Activated T-cell treated with anti-CD3 and anti-CD28 coated beads, Interleukin-2, amount 50 U/mL, for 4 hours (primary cell): ENCODE measurements around the gene AKAP10. TPM values are rescaled to one million over a fixed set of nuclear protein-coding genes. Genes with fewer than 3 reads are reported as not detected.
"Not testable (repeated sequence)": the region's sequence is repeated elsewhere in the genome, so short reads cannot be mapped to it uniquely, and the experiment has no call there.

ENCODE experiments used
- ATAC-seq, 2 donors: fragments of 200-7000 bp; cut with Tn5 transposase; one replicate each; pipeline ENCODE4 v1.10.0; 2021
- DNase-seq: peaks from one replicate; pipeline ENCODE4 v3.0.0-alpha.2; 2020
- H3K27me3 Mint-ChIP-seq: one replicate; pipeline ENCODE4 v1.8.0; 2021; ENCODE audit warnings: low read depth, mixed read lengths
- H3K36me3 Mint-ChIP-seq: one replicate; pipeline ENCODE4 v1.8.0; 2022; ENCODE audit warnings: mixed read lengths; ENCODE audit not compliant: insufficient read depth
- H3K4me1 Mint-ChIP-seq: one replicate; pipeline ENCODE4 v1.8.0; 2021; ENCODE audit warnings: low read depth, mixed read lengths
- H3K4me3 Mint-ChIP-seq: one replicate; pipeline ENCODE4 v1.8.0; 2021; ENCODE audit warnings: mild to moderate bottlenecking, moderate library complexity, mixed read lengths
- H3K9me3 Mint-ChIP-seq: one replicate; pipeline ENCODE4 v1.8.0; 2021; ENCODE audit warnings: mixed read lengths
- total RNA-seq, 3 donors: library from RNA; stranded (reverse); gene quantifications; one replicate each; pipeline ENCODE4 v1.2.1, GENCODE V29; 2021

AKAP10 gene
- total RNA-seq, 3 donors from 2014 or later: 33.7 to 36.0 (median 34.0) TPM

- peaks cover 27% of the 10 kb centered on the region for H3K36me3 Mint-ChIP-seq
- not testable (repeated sequence) for ATAC-seq, H3K9me3 Mint-ChIP-seq, H3K4me3 Mint-ChIP-seq, H3K27me3 Mint-ChIP-seq, DNase-seq
- peaks cover 44% of the 10 kb centered on the region for H3K4me1 Mint-ChIP-seq
Observed at GRCh38 chr17:19950624-19951195, 26.9 kb downstream of the AKAP10 start.

GRCh38 chr17:19948116-19948943, 29.3 kb downstream of the AKAP10 start:
- peaks cover 51% of the 10 kb centered on the region for H3K4me1 Mint-ChIP-seq
- H3K9me3 Mint-ChIP-seq: no peaks in the 10 kb centered on the region
- H3K27me3 Mint-ChIP-seq: no peaks in the 10 kb centered on the region
- DNase-seq (no peak), ATAC-seq (no peak)
- H3K4me3 Mint-ChIP-seq: no peak overlapping the region
- peaks cover 29% of the 10 kb centered on the region for H3K36me3 Mint-ChIP-seq

- H3K36me3 Mint-ChIP-seq: peaks cover 27% of the 10 kb centered on the region
- no peaks in the 10 kb centered on the region for H3K9me3 Mint-ChIP-seq
- DNase-seq (no peak), ATAC-seq (no peak)
- no peak overlapping the region for H3K4me3 Mint-ChIP-seq
- H3K4me1 Mint-ChIP-seq: peaks cover 52% of the 10 kb centered on the region
- H3K27me3 Mint-ChIP-seq: no peaks in the 10 kb centered on the region
Observed at GRCh38 chr17:19946921-19947320, 30.7 kb downstream of the AKAP10 start.

GRCh38 chr17:19945009-19945626, 32.5 kb downstream of the AKAP10 start:
- ATAC-seq: no peak
- Mint-ChIP-seq H3K4me3 (no peak overlapping the region), H3K9me3 (no peaks in the 10 kb centered on the region), H3K4me1 (peaks cover 49% of the 10 kb centered on the region), H3K36me3 (peaks cover 27% of the 10 kb centered on the region), H3K27me3 (no peaks in the 10 kb centered on the region)
- no peak for DNase-seq

- no peaks in the 10 kb centered on the region for H3K9me3 Mint-ChIP-seq
- no peak for ATAC-seq
- DNase-seq: no peak
- no peak overlapping the region for H3K4me3 Mint-ChIP-seq
- peaks cover 39% of the 10 kb centered on the region for H3K4me1 Mint-ChIP-seq
- no peaks in the 10 kb centered on the region for H3K27me3 Mint-ChIP-seq
- H3K36me3 Mint-ChIP-seq: peaks cover 33% of the 10 kb centered on the region
Observed at GRCh38 chr17:19943599-19943998, 34.0 kb downstream of the AKAP10 start.

- H3K27me3 Mint-ChIP-seq: no peaks in the 10 kb centered on the region
- no peak overlapping the region for H3K4me3 Mint-ChIP-seq
- ATAC-seq (no peak), DNase-seq (no peak)
- H3K9me3 Mint-ChIP-seq: no peaks in the 10 kb centered on the region
- H3K36me3 Mint-ChIP-seq: peaks cover 30% of the 10 kb centered on the region
- H3K4me1 Mint-ChIP-seq: peaks cover 34% of the 10 kb centered on the region
Observed at GRCh38 chr17:19943026-19943425, 34.6 kb downstream of the AKAP10 start.

GRCh38 chr17:19940722-19941464, 36.7 kb downstream of the AKAP10 start:
- H3K4me1 Mint-ChIP-seq: peaks cover 28% of the 10 kb centered on the region
- no peaks in the 10 kb centered on the region for H3K27me3 Mint-ChIP-seq
- H3K36me3 Mint-ChIP-seq: peaks cover 34% of the 10 kb centered on the region
- no peaks in the 10 kb centered on the region for H3K9me3 Mint-ChIP-seq
- ATAC-seq (no peak), DNase-seq (no peak)
- no peak overlapping the region for H3K4me3 Mint-ChIP-seq

- no peak overlapping the region for H3K4me3 Mint-ChIP-seq
- peaks cover 23% of the 10 kb centered on the region for H3K4me1 Mint-ChIP-seq
- H3K9me3 Mint-ChIP-seq: no peaks in the 10 kb centered on the region
- peaks cover 32% of the 10 kb centered on the region for H3K36me3 Mint-ChIP-seq
- no peaks in the 10 kb centered on the region for H3K27me3 Mint-ChIP-seq
- ATAC-seq (no peak), DNase-seq (no peak)
Observed at GRCh38 chr17:19939993-19940721, 37.5 kb downstream of the AKAP10 start.

- peaks cover 14% of the 10 kb centered on the region for H3K4me1 Mint-ChIP-seq
- no peak overlapping the region for H3K4me3 Mint-ChIP-seq
- no peaks in the 10 kb centered on the region for H3K27me3 Mint-ChIP-seq
- no peak for ATAC-seq
- no peaks in the 10 kb centered on the region for H3K9me3 Mint-ChIP-seq
- no peak for DNase-seq
- peaks cover 26% of the 10 kb centered on the region for H3K36me3 Mint-ChIP-seq
Observed at GRCh38 chr17:19938736-19939135, 38.9 kb downstream of the AKAP10 start.

- H3K4me3 Mint-ChIP-seq: no peak overlapping the region
- peaks cover 4% of the 10 kb centered on the region for H3K4me1 Mint-ChIP-seq
- H3K9me3 Mint-ChIP-seq: no peaks in the 10 kb centered on the region
- DNase-seq (no peak), ATAC-seq (no peak)
- H3K27me3 Mint-ChIP-seq: no peaks in the 10 kb centered on the region
- H3K36me3 Mint-ChIP-seq: peaks cover 24% of the 10 kb centered on the region
Observed at GRCh38 chr17:19937522-19937921, 40.1 kb downstream of the AKAP10 start.

- Mint-ChIP-seq H3K4me3 (no peak overlapping the region), H3K27me3 (no peaks in the 10 kb centered on the region), H3K4me1 (peaks cover 1% of the 10 kb centered on the region), H3K36me3 (peaks cover 23% of the 10 kb centered on the region), H3K9me3 (no peaks in the 10 kb centered on the region)
- ATAC-seq: no peak
- no peak for DNase-seq
Observed at GRCh38 chr17:19935169-19935568, 42.5 kb downstream of the AKAP10 start.

GRCh38 chr17:19933628-19934027, 44.0 kb downstream of the AKAP10 start:
- Mint-ChIP-seq H3K4me3 (no peak overlapping the region), H3K4me1 (peaks cover 1% of the 10 kb centered on the region), H3K9me3 (no peaks in the 10 kb centered on the region), H3K27me3 (no peaks in the 10 kb centered on the region), H3K36me3 (peaks cover 22% of the 10 kb centered on the region)
- DNase-seq (no peak), ATAC-seq (no peak)

- Mint-ChIP-seq H3K36me3 (peaks cover 23% of the 10 kb centered on the region), H3K4me3 (no peak overlapping the region), H3K9me3 (no peaks in the 10 kb centered on the region), H3K4me1 (peaks cover 1% of the 10 kb centered on the region), H3K27me3 (no peaks in the 10 kb centered on the region)
- DNase-seq (no peak), ATAC-seq (no peak)
Observed at GRCh38 chr17:19933221-19933620, 44.4 kb downstream of the AKAP10 start.

- Mint-ChIP-seq H3K27me3 (no peaks in the 10 kb centered on the region), H3K9me3 (no peaks in the 10 kb centered on the region), H3K4me3 (no peak overlapping the region), H3K36me3 (peaks cover 20% of the 10 kb centered on the region), H3K4me1 (peaks cover 7% of the 10 kb centered on the region)
- DNase-seq (no peak), ATAC-seq (peak; percentile 46 to 52)
Observed at GRCh38 chr17:19928299-19928698, 49.3 kb downstream of the AKAP10 start.
